B cell (primary cell): ENCODE data around the gene BMERB1. TPM values are rescaled to one million over a fixed set of nuclear protein-coding genes. Genes with fewer than 3 reads are reported as not detected.

Experiments used
- ATAC-seq: fragments of 200-7000 bp; cut with Tn5 transposase; one replicate; pipeline ENCODE4 v1.10.0; 2021; ENCODE audit warnings: low read depth, mild to moderate bottlenecking, moderate number of reproducible peaks, moderate library complexity
- CTCF ChIA-PET: fragments of 350-600 bp; sonication (Branson Sonifier 250); formaldehyde crosslinking; loops from one replicate; lab custom pipeline; 2021; ENCODE audit warnings: antibody characterized with exemption, inconsistent platforms; lab: Charles Lee
- POLR2A ChIA-PET: fragments of 350-600 bp; sonication (Branson Sonifier 250); formaldehyde crosslinking; loops from one replicate; lab custom pipeline; 2021; ENCODE audit warnings: antibody characterized with exemption; lab: Charles Lee
- DNase-seq: peaks from one replicate; pipeline ENCODE4 v3.0.0; 2013
- H2AFZ ChIP-seq: 2 replicates; pipeline ENCODE4 v1.6.1; 2012; ENCODE audit warnings: mild to moderate bottlenecking, low read depth, low read length; ENCODE audit not compliant: insufficient read depth, poor library complexity, severe bottlenecking
- H3K27ac ChIP-seq, 2 donors: 1 replicate in 1 of 2; 2 replicates in 1 of 2; pipeline ENCODE4 v1.5.1; 2012 to 2013; ENCODE audit warnings: low read length in 2 of 2, mild to moderate bottlenecking in 2 of 2, moderate library complexity in 1 of 2
- H3K27me3 ChIP-seq, 4 experiments: fragments of 200-600 bp in 1 of 4; sonication (generic) in 1 of 4; replicated peaks in 1 of 4; 1 replicate in 2 of 4; 2 replicates in 2 of 4; pipeline versions ENCODE4 v1.6.1 to v1.7.0; 2013 to 2016; ENCODE audit warnings: low read length in 3 of 4, mild to moderate bottlenecking in 2 of 4, mixed read lengths in 1 of 4, moderate library complexity in 1 of 4; ENCODE audit not compliant: insufficient read depth in 4 of 4, control insufficient read depth in 3 of 4; ENCODE audit errors: control extremely low read depth in 1 of 4
- H3K36me3 ChIP-seq, 2 experiments: replicated peaks in 1 of 2; 1 replicate in 1 of 2; 2 replicates in 1 of 2; pipeline versions ENCODE4 v1.6.1 to v1.7.1; 2013; ENCODE audit warnings: low read length in 1 of 2; ENCODE audit not compliant: insufficient read depth in 2 of 2, control insufficient read depth in 1 of 2; ENCODE audit errors: control extremely low read depth in 1 of 2, extremely low read depth in 1 of 2
- H3K4me1 ChIP-seq, 2 donors: fragments of 200-600 bp in 1 of 2; sonication (generic) in 1 of 2; 1 replicate in 1 of 2; 2 replicates in 1 of 2; pipeline versions ENCODE4 v1.5.1 to v1.6.1; 2013 to 2017; ENCODE audit warnings: low read length in 2 of 2; ENCODE audit not compliant: control insufficient read depth in 2 of 2, insufficient read depth in 2 of 2
- H3K4me2 ChIP-seq: replicated peaks from 2 replicates; pipeline ENCODE3; 2012; ENCODE audit warnings: mild to moderate bottlenecking, low read depth, low read length; ENCODE audit not compliant: poor library complexity, severe bottlenecking
- H3K4me3 ChIP-seq, 5 experiments: fragments of 200-600 bp in 1 of 5; sonication (generic) in 1 of 5; 1 replicate in 3 of 5; 2 replicates in 2 of 5; pipeline versions ENCODE4 v1.5.1 to v1.7.0; 2011 to 2016; ENCODE audit warnings: low read length in 4 of 5, mild to moderate bottlenecking in 4 of 5, low read depth in 2 of 5, control low read depth in 1 of 5, moderate library complexity in 1 of 5; ENCODE audit not compliant: insufficient read depth in 1 of 5; ENCODE audit errors: control extremely low read depth in 1 of 5, extremely low read depth in 1 of 5
- H3K79me2 ChIP-seq: fragments of 200-600 bp; sonication (generic); one replicate; pipeline ENCODE4 v1.6.0; 2016; ENCODE audit warnings: low read length; ENCODE audit not compliant: control insufficient read depth, insufficient read depth
- H3K9ac ChIP-seq: fragments of 200-600 bp; sonication (generic); 2 replicates; pipeline ENCODE4 v1.6.1; 2017; ENCODE audit warnings: mild to moderate bottlenecking, low read length, moderate library complexity
- H3K9me3 ChIP-seq, 3 donors: one replicate each; pipeline versions ENCODE4 v1.6.1 to v1.7.1; 2013; ENCODE audit warnings: low read length in 2 of 3; ENCODE audit not compliant: control insufficient read depth in 2 of 3, insufficient read depth in 1 of 3; ENCODE audit errors: control extremely low read depth in 1 of 3
- H4K20me1 ChIP-seq: 2 replicates; pipeline ENCODE4 v1.6.0; 2012; ENCODE audit warnings: mild to moderate bottlenecking, low read length; ENCODE audit not compliant: insufficient read depth, control insufficient read depth, poor library complexity, severe bottlenecking
- H3K27ac Mint-ChIP-seq: one replicate; pipeline ENCODE4 v1.8.0; 2021; ENCODE audit warnings: mixed read lengths
- H3K27me3 Mint-ChIP-seq: one replicate; pipeline ENCODE4 v1.8.0; 2021; ENCODE audit warnings: mixed read lengths
- H3K4me1 Mint-ChIP-seq: one replicate; pipeline ENCODE4 v1.8.0; 2021; ENCODE audit warnings: mixed read lengths
- H3K4me3 Mint-ChIP-seq: one replicate; pipeline ENCODE4 v1.8.0; 2021; ENCODE audit warnings: mixed read lengths
- H3K9me3 Mint-ChIP-seq: one replicate; pipeline ENCODE4 v1.8.0; 2022; ENCODE audit warnings: mixed read lengths; ENCODE audit not compliant: insufficient read depth
- EZH2 ChIP-seq: IDR thresholded peaks from 2 replicates; pipeline ENCODE4 v1.6.1; 2012; ENCODE audit warnings: borderline replicate concordance, low read depth, mild to moderate bottlenecking, moderate library complexity, low read length; ENCODE audit not compliant: insufficient read depth, poor library complexity, severe bottlenecking
- WGBS: methylation state at CpG from one replicate; pipeline ENCODE4 v1.1.5; 2013; ENCODE audit warnings: missing lambda C conversion rate; ENCODE audit not compliant: insufficient coverage; 5-methylcytosine and 5-hydroxymethylcytosine counted together
- intact Hi-C: fragments of 100-400 bp; cut with micrococcal nuclease; formaldehyde crosslinking; loops from one replicate; pipeline ENCODE4 v1.10.0; 2022
- polyA plus RNA-seq: library from polyadenylated mRNA; depleted of rRNA; stranded (reverse); fragments of >200 nt; gene quantifications from 2 replicates; pipeline ENCODE4 v1.2.3, GENCODE V29; 2012
- total RNA-seq, 2 donors: library from RNA; stranded (reverse); fragments of 120-200 nt in 1 of 2; gene quantifications; 1 replicate in 1 of 2; 2 replicates in 1 of 2; pipeline versions ENCODE4 v1.2.3 to v1.2.4, GENCODE V29; 2013 to 2022
- TF ChIP-seq, protein P1 (sequence below): fragments of 200-600 bp; IDR thresholded peaks from one replicate; pipeline ENCODE4 v1.8.0; 2022; ENCODE audit warnings: antibody characterized with exemption, mild to moderate bottlenecking

The BMERB1 gene
- total and polyA plus RNA-seq, 2 donors (not counting 1 experiment from before 2014, with no cell fraction given) = 2.2 to 11.2 TPM

DNA sequence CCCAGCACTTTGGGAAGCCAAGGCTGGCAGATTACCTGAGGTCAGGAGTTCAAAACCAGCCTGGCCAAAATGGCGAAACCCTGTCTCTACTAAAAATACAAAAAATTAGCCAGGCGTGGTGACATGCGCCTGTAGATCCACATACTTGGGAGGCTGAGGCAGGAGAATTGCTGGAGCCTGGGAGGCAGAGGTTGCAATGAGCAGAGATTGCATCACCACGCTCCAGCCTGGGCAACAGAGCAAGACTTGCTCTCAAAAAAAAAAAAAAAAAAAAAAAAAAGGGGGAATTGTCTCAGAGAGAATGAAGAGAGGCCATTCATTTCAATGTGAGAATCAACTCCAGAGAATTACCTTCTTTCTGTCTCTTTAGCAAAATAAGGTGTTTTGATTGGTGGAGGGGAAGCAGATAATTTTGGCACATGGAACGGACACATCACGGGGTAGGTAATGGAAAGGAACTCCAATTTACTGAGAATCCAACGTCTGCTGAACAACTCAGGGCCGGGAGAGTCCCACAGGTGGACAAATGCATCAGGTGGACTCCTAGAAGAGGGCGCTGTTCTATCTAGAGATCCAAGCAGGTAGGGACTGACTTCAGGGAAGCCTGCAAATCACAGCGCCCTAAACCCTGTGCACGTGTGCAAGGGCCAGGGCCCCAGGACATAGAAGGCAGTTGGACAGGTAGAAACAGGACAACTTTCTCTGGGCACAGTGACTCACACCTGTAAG is 77.5 kb downstream of the BMERB1 start:
- intact Hi-C loops = no loop called here
- H3K9me3 Mint-ChIP-seq = no peaks in the 10 kb centered on the region
- H3K4me1 Mint-ChIP-seq = no peaks in the 10 kb centered on the region
- H3K4me2 ChIP-seq = no peak overlapping the region
- H3K4me3 ChIP-seq = no peak overlapping the region
- no peaks in the 10 kb centered on the region for H3K36me3 ChIP-seq
- no peaks in the 10 kb centered on the region for H4K20me1 ChIP-seq
- H3K27me3 Mint-ChIP-seq = peaks cover 8% of the 10 kb centered on the region
- no peak for ATAC-seq
- no peak overlapping the region for H3K27ac ChIP-seq
- no peaks in the 10 kb centered on the region for H3K4me1 ChIP-seq
- TF ChIP-seq EZH2 = no peak
- TF ChIP-seq, protein P1, sequence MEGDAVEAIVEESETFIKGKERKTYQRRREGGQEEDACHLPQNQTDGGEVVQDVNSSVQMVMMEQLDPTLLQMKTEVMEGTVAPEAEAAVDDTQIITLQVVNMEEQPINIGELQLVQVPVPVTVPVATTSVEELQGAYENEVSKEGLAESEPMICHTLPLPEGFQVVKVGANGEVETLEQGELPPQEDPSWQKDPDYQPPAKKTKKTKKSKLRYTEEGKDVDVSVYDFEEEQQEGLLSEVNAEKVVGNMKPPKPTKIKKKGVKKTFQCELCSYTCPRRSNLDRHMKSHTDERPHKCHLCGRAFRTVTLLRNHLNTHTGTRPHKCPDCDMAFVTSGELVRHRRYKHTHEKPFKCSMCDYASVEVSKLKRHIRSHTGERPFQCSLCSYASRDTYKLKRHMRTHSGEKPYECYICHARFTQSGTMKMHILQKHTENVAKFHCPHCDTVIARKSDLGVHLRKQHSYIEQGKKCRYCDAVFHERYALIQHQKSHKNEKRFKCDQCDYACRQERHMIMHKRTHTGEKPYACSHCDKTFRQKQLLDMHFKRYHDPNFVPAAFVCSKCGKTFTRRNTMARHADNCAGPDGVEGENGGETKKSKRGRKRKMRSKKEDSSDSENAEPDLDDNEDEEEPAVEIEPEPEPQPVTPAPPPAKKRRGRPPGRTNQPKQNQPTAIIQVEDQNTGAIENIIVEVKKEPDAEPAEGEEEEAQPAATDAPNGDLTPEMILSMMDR = no peak
- DNase-seq = no peak
- no peaks in the 10 kb centered on the region for H3K79me2 ChIP-seq
- H3K9ac ChIP-seq = no peak overlapping the region
- peaks cover 0 to 3% (median 0%) of the 10 kb centered on the region in 3 donors for H3K9me3 ChIP-seq
- H3K27ac Mint-ChIP-seq = no peak overlapping the region
- no peak overlapping the region for H3K4me3 Mint-ChIP-seq
- H3K27me3 ChIP-seq = peaks cover 0 to 5% (median 0%) of the 10 kb centered on the region in 4 experiments
- WGBS = 97% methylated on average over 7 of the region's 11 CpGs
- ChIA-PET CTCF (no interaction called here), POLR2A (no interaction called here)
- no peak overlapping the region for H2AFZ ChIP-seq

DNA sequence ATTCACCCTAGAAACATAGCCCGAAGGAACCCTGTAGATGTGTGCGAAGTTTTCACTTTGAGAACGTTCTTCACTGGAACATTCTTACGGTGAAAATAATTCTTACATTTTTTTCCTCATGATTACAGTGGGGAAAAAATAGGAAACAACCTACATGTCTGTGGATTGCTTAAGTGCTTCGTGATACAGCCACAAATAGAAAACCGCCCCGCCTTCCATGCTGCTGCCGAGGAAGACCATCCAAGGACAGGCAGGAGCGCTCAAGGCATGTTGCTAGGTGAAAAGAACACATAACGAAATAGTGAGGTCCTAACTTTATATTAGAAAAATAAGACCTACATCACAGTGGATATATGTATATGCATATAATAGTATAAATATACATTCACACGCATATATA is 78.8 kb downstream of the BMERB1 start:
- Mint-ChIP-seq H3K4me3 (no peak overlapping the region), H3K27me3 (peaks cover under 1% of the 10 kb centered on the region), H3K4me1 (no peaks in the 10 kb centered on the region), H3K9me3 (no peaks in the 10 kb centered on the region), H3K27ac (no peak overlapping the region)
- no peak overlapping the region for H3K27ac ChIP-seq
- ChIA-PET CTCF (no interaction called here), POLR2A (no interaction called here)
- H3K9ac ChIP-seq = no peak overlapping the region
- no peak overlapping the region for H3K4me3 ChIP-seq
- no peak overlapping the region for H3K4me2 ChIP-seq
- H3K9me3 ChIP-seq = peaks cover 0 to 3% (median 0%) of the 10 kb centered on the region in 3 donors
- no peaks in the 10 kb centered on the region for H4K20me1 ChIP-seq
- no CpG with 5 or more reads among the region's 11 CpGs for WGBS
- no peak overlapping the region for H2AFZ ChIP-seq
- no peak for ATAC-seq
- H3K79me2 ChIP-seq = no peaks in the 10 kb centered on the region
- H3K27me3 ChIP-seq = no peaks in the 10 kb centered on the region
- H3K36me3 ChIP-seq = no peaks in the 10 kb centered on the region
- DNase-seq = no peak
- intact Hi-C loops = no loop called here
- no peaks in the 10 kb centered on the region for H3K4me1 ChIP-seq
- TF ChIP-seq, protein P1 = no peak
- no peak for TF ChIP-seq EZH2
